H1 (cell line): ENCODE measurements around the gene LCLAT1. TPM values are rescaled to one million over a fixed set of nuclear protein-coding genes. Genes with fewer than 3 reads are reported as not detected.

Experiments
- CHD7 ChIP-seq: fragments of 300-600 bp; sonication (generic); IDR thresholded peaks from 2 replicates; pipeline ENCODE4 v1.7.1; 2012; ENCODE audit warnings: low read length, moderate library complexity, mild to moderate bottlenecking, inconsistent platforms; ENCODE audit not compliant: insufficient replicate concordance
- RBBP5 ChIP-seq: IDR thresholded peaks from 2 replicates; pipeline ENCODE4 v1.7.1; 2012; ENCODE audit warnings: low read depth, mild to moderate bottlenecking, inconsistent platforms, low read length, moderate library complexity, borderline replicate concordance
- RNF2 ChIP-seq: fragments of 200-900, 300-1000 bp; sonication (generic); IDR thresholded peaks from 2 replicates; pipeline ENCODE4 v1.7.1; 2016; ENCODE audit warnings: borderline replicate concordance, low read depth, mild to moderate bottlenecking, antibody characterized with exemption, low read length; ENCODE audit not compliant: poor library complexity, severe bottlenecking; ENCODE audit errors: missing control alignments
- polyA plus RNA-seq, 7 experiments: library from polyadenylated mRNA; depleted of rRNA in 3 of 7; stranded (reverse) in 5 of 7; unstranded in 2 of 7; fragments of >200 nt in 5 of 7; fragments of 200-250 nt in 2 of 7; gene quantifications; 1 replicate in 5 of 7; 2 replicates in 1 of 7; 4 replicates in 1 of 7; pipeline versions ENCODE4 v1.2.1 to v1.2.3, GENCODE V29; 2011 to 2013; ENCODE audit warnings: missing spikeins in 2 of 7, mixed read lengths in 2 of 7
- total RNA-seq: library from RNA; stranded (reverse); fragmentation: NEBNext Ultra II Directional; extraction: Animal tissue kit (Norgen Biotek cat#: 25700); gene quantifications from 2 replicates; pipeline ENCODE4 v1.2.1, GENCODE V29; 2021

Gene LCLAT1
- total and polyA plus RNA-seq, 2 of the 8 experiments (the other 6 are each of a cell fraction or from before 2014, with no cell fraction given) = 7.6 to 22.0 TPM

GRCh38 chr2:30444273-30444672, 2.8 kb upstream of the LCLAT1 start (continued):
- TF ChIP-seq CHD7 (no peak), RNF2 (no peak), RBBP5 (no peak)
